OCI-LY3 (cell line): ENCODE data around the gene NIP7.

Experiments
- EZH2phosphoT487 ChIP-seq: fragments of 200-600 bp; shearing (Covaris generic); IDR thresholded peaks from 2 replicates; pipeline ENCODE4 v1.6.1; 2018; ENCODE audit warnings: antibody characterized with exemption, mixed run types, low read depth
- TF ChIP-seq, protein P1 (sequence below): fragments of 200-600, 300-600 bp; sonication (generic); IDR thresholded peaks from 2 replicates; pipeline ENCODE4 v1.5.1; 2014; ENCODE audit warnings: antibody characterized with exemption, low read length, low read depth

GRCh38 chr16:69309316-69309715 lies 30.3 kb upstream of the NIP7 start:
- TF ChIP-seq, protein P1, sequence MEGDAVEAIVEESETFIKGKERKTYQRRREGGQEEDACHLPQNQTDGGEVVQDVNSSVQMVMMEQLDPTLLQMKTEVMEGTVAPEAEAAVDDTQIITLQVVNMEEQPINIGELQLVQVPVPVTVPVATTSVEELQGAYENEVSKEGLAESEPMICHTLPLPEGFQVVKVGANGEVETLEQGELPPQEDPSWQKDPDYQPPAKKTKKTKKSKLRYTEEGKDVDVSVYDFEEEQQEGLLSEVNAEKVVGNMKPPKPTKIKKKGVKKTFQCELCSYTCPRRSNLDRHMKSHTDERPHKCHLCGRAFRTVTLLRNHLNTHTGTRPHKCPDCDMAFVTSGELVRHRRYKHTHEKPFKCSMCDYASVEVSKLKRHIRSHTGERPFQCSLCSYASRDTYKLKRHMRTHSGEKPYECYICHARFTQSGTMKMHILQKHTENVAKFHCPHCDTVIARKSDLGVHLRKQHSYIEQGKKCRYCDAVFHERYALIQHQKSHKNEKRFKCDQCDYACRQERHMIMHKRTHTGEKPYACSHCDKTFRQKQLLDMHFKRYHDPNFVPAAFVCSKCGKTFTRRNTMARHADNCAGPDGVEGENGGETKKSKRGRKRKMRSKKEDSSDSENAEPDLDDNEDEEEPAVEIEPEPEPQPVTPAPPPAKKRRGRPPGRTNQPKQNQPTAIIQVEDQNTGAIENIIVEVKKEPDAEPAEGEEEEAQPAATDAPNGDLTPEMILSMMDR = no peak
- no peak for TF ChIP-seq EZH2phosphoT487
